Measurements from ENCODE around the gene TMEM63C.

The TMEM63C gene

GRCh38 chr14:77259025-77259715, 77.6 kb downstream of the TMEM63C start:
- Histone ChIP-seq H3K9me2 (replicated peaks; ENCODE audit: low read depth, low read length) (no peaks in the 10 kb centered on the region), H4K20me1 (ENCODE audit: insufficient read depth, low read length, poor library complexity, severe bottlenecking) (no peaks in the 10 kb centered on the region), H2AFZ (ENCODE audit: low read length) (no peak overlapping the region), H3K4me3 (ENCODE audit: low read length, poor library complexity, severe bottlenecking) (no peak overlapping the region), H3F3A (ENCODE audit: low read depth) (no peaks in the 10 kb centered on the region), H3K27me3 (ENCODE audit: insufficient read depth, low read length, poor library complexity, severe bottlenecking) (no peaks in the 10 kb centered on the region), H3K36me3 (ENCODE audit: insufficient read depth, low read length) (no peaks in the 10 kb centered on the region), H3K79me2 (ENCODE audit: insufficient read depth, low read length) (no peaks in the 10 kb centered on the region), H3K4me1 (ENCODE audit: insufficient read depth, low read length, poor library complexity, severe bottlenecking) (no peaks in the 10 kb centered on the region), H3K9ac (ENCODE audit: low read depth, low read length, poor library complexity, severe bottlenecking) (no peak overlapping the region), H3K4me2 (ENCODE audit: low read depth, low read length, poor library complexity, severe bottlenecking) (no peak overlapping the region), H3K9me3 (ENCODE audit: insufficient read depth, low read depth, low read length) (no peaks in the 10 kb centered on the region)
- TF ChIP-seq EZH2phosphoT487 (IDR thresholded peaks at IDR 0.05; ENCODE audit: borderline replicate concordance) (no peak), CTCF (conservative IDR thresholded peaks at IDR 0.05; ENCODE audit: low read length) (no peak)

GRCh38 chr14:77260199-77260598, 78.6 kb downstream of the TMEM63C start:
- TF ChIP-seq CTCF (conservative IDR thresholded peaks at IDR 0.05; ENCODE audit: low read length): no peak
- TF ChIP-seq EZH2phosphoT487 (IDR thresholded peaks at IDR 0.05; ENCODE audit: borderline replicate concordance): no peak
- no peaks in the 10 kb centered on the region for H3K79me2 ChIP-seq (ENCODE audit: insufficient read depth, low read length)
- no peak overlapping the region for H2AFZ ChIP-seq (ENCODE audit: low read length)
- H3K9me2 ChIP-seq (replicated peaks; ENCODE audit: low read depth, low read length): no peaks in the 10 kb centered on the region
- no peaks in the 10 kb centered on the region for H3K27me3 ChIP-seq (ENCODE audit: insufficient read depth, low read length, poor library complexity, severe bottlenecking)
- no peaks in the 10 kb centered on the region for H3F3A ChIP-seq (ENCODE audit: low read depth)
- H3K9ac ChIP-seq (ENCODE audit: low read depth, low read length, poor library complexity, severe bottlenecking): no peak overlapping the region
- no peaks in the 10 kb centered on the region for H4K20me1 ChIP-seq (ENCODE audit: insufficient read depth, low read length, poor library complexity, severe bottlenecking)
- no peaks in the 10 kb centered on the region for H3K36me3 ChIP-seq (ENCODE audit: insufficient read depth, low read length)
- no peak overlapping the region for H3K4me3 ChIP-seq (ENCODE audit: low read length, poor library complexity, severe bottlenecking)
- H3K9me3 ChIP-seq (ENCODE audit: insufficient read depth, low read depth, low read length): no peaks in the 10 kb centered on the region
- H3K4me1 ChIP-seq (ENCODE audit: insufficient read depth, low read length, poor library complexity, severe bottlenecking): peaks cover 2% of the 10 kb centered on the region
- no peak overlapping the region for H3K4me2 ChIP-seq (ENCODE audit: low read depth, low read length, poor library complexity, severe bottlenecking)

GRCh38 chr14:77260631-77261030, 79.0 kb downstream of the TMEM63C start:
- Histone ChIP-seq H2AFZ (ENCODE audit: low read length) (no peak overlapping the region), H3K9ac (ENCODE audit: low read depth, low read length, poor library complexity, severe bottlenecking) (no peak overlapping the region), H4K20me1 (ENCODE audit: insufficient read depth, low read length, poor library complexity, severe bottlenecking) (no peaks in the 10 kb centered on the region), H3F3A (ENCODE audit: low read depth) (no peaks in the 10 kb centered on the region), H3K4me3 (ENCODE audit: low read length, poor library complexity, severe bottlenecking) (no peak overlapping the region), H3K4me1 (ENCODE audit: insufficient read depth, low read length, poor library complexity, severe bottlenecking) (peaks cover 3% of the 10 kb centered on the region), H3K9me2 (replicated peaks; ENCODE audit: low read depth, low read length) (no peaks in the 10 kb centered on the region), H3K4me2 (ENCODE audit: low read depth, low read length, poor library complexity, severe bottlenecking) (no peak overlapping the region), H3K9me3 (ENCODE audit: insufficient read depth, low read depth, low read length) (no peaks in the 10 kb centered on the region), H3K79me2 (ENCODE audit: insufficient read depth, low read length) (no peaks in the 10 kb centered on the region), H3K27me3 (ENCODE audit: insufficient read depth, low read length, poor library complexity, severe bottlenecking) (no peaks in the 10 kb centered on the region), H3K36me3 (ENCODE audit: insufficient read depth, low read length) (no peaks in the 10 kb centered on the region)
- TF ChIP-seq CTCF (conservative IDR thresholded peaks at IDR 0.05; ENCODE audit: low read length) (no peak), EZH2phosphoT487 (IDR thresholded peaks at IDR 0.05; ENCODE audit: borderline replicate concordance) (no peak)
